ENCODE measurements around the gene CRYGS. TPM values are rescaled to one million over a fixed set of nuclear protein-coding genes. Genes with fewer than 3 reads are reported as not detected.

Gene CRYGS
- total RNA-seq, 1 donor from 2014 or later = 4.4 TPM

- peaks cover 6% of the 10 kb centered on the region for H3K4me1 Mint-ChIP-seq
- no peak overlapping the region for H3K4me3 Mint-ChIP-seq
- no peak for DNase-seq (ENCODE audit: low spot score in 2 of 2, unreplicated experiment in 2 of 2)
- no peak for TF ChIP-seq CTCF (IDR thresholded peaks at IDR 0.05; ENCODE audit: unreplicated experiment)
- peaks cover 37% of the 10 kb centered on the region for H3K27me3 Mint-ChIP-seq (ENCODE audit: low read depth)
- no peaks in the 10 kb centered on the region for H3K36me3 Mint-ChIP-seq
- peaks cover 5% of the 10 kb centered on the region for H3K9me3 Mint-ChIP-seq
- H3K27ac Mint-ChIP-seq = no peak overlapping the region
Measured at GRCh38 chr3:186523022-186523421, 21.2 kb downstream of the CRYGS start.

- TF ChIP-seq CTCF (IDR thresholded peaks at IDR 0.05; ENCODE audit: unreplicated experiment) = no peak
- no peaks in the 10 kb centered on the region for H3K9me3 Mint-ChIP-seq
- no peaks in the 10 kb centered on the region for H3K36me3 Mint-ChIP-seq
- H3K27ac Mint-ChIP-seq = no peak overlapping the region
- peaks cover 33% of the 10 kb centered on the region for H3K27me3 Mint-ChIP-seq (ENCODE audit: low read depth)
- H3K4me1 Mint-ChIP-seq = peaks cover 6% of the 10 kb centered on the region
- H3K4me3 Mint-ChIP-seq = no peak overlapping the region
- DNase-seq (ENCODE audit: low spot score in 2 of 2, unreplicated experiment in 2 of 2) = no peak
Measured at GRCh38 chr3:186520957-186521842, 23.0 kb downstream of the CRYGS start.

GRCh38 chr3:186520431-186520830, 23.7 kb downstream of the CRYGS start:
- Mint-ChIP-seq H3K27me3 (ENCODE audit: low read depth) (peaks cover 32% of the 10 kb centered on the region), H3K4me1 (peaks cover 6% of the 10 kb centered on the region), H3K4me3 (no peak overlapping the region), H3K27ac (no peak overlapping the region), H3K9me3 (no peaks in the 10 kb centered on the region), H3K36me3 (no peaks in the 10 kb centered on the region)
- DNase-seq (ENCODE audit: low spot score in 2 of 2, unreplicated experiment in 2 of 2) = no peak
- no peak for TF ChIP-seq CTCF (IDR thresholded peaks at IDR 0.05; ENCODE audit: unreplicated experiment)

GRCh38 chr3:186519021-186519658, 25.0 kb downstream of the CRYGS start:
- no peak for TF ChIP-seq CTCF (IDR thresholded peaks at IDR 0.05; ENCODE audit: unreplicated experiment)
- H3K27me3 Mint-ChIP-seq (ENCODE audit: low read depth) = peaks cover 39% of the 10 kb centered on the region
- no peak overlapping the region for H3K4me3 Mint-ChIP-seq
- H3K36me3 Mint-ChIP-seq = no peaks in the 10 kb centered on the region
- peaks cover 6% of the 10 kb centered on the region for H3K4me1 Mint-ChIP-seq
- no peak for DNase-seq (ENCODE audit: low spot score in 2 of 2, unreplicated experiment in 2 of 2)
- no peak overlapping the region for H3K27ac Mint-ChIP-seq
- H3K9me3 Mint-ChIP-seq = no peaks in the 10 kb centered on the region

- Mint-ChIP-seq H3K27me3 (ENCODE audit: low read depth) (peaks cover 52% of the 10 kb centered on the region), H3K27ac (no peak overlapping the region), H3K4me1 (peaks cover 5% of the 10 kb centered on the region), H3K36me3 (no peaks in the 10 kb centered on the region), H3K9me3 (no peaks in the 10 kb centered on the region), H3K4me3 (no peak overlapping the region)
- TF ChIP-seq CTCF (IDR thresholded peaks at IDR 0.05; ENCODE audit: unreplicated experiment) = no peak
- DNase-seq (ENCODE audit: low spot score in 2 of 2, unreplicated experiment in 2 of 2) = no peak
Measured at GRCh38 chr3:186517218-186517617, 27.0 kb downstream of the CRYGS start.
